ENCODE results near the gene ANKFY1. TPM values are rescaled to one million over a fixed set of nuclear protein-coding genes. Genes with fewer than 3 reads are reported as not detected.

Gene ANKFY1
- polyA plus RNA-seq, 3 donors: 13.5 to 46.1 (median 21.7) TPM

DNA sequence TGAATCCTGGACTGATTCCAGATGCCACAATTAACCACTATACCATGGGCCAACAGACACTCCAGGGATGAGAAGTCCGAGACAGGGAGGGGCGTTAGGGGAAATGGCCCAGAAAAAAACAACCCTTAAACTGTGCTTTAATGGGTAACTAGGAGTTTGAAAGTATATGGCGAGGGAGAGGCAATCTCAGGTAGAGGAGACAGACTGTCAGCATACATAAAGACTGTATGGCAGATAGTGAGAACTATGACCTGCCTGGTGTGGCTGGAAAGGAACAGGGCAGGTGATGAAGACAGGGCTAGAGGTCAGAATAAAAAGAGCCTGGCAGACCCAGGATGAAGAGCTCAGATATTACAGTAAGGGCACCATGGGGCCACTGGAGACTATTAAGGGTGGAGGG lies 129.1 kb downstream of the ANKFY1 start:
- Histone ChIP-seq H3K4me1 (ENCODE audit: control insufficient read depth in 1 of 2, insufficient read depth in 2 of 2, low read length in 2 of 2) (peaks cover 19 to 25% of the 10 kb centered on the region in 2 donors), H3K79me2 (ENCODE audit: insufficient read depth, low read length) (peaks cover 89% of the 10 kb centered on the region), H4K20me1 (ENCODE audit: insufficient read depth, low read length) (peaks cover 79% of the 10 kb centered on the region), H3K27me3 (ENCODE audit: control insufficient read depth in 2 of 2, insufficient read depth in 2 of 2, low read length in 2 of 2) (no peaks in the 10 kb centered on the region), H3K9ac (ENCODE audit: insufficient read depth, low read length, poor library complexity, severe bottlenecking) (no peak overlapping the region), H3K9me3 (replicated peaks in 1 of 2; ENCODE audit: control insufficient read depth in 1 of 2, insufficient read depth in 1 of 2, low read length in 2 of 2) (no peaks in the 10 kb centered on the region), H2AFZ (ENCODE audit: insufficient read depth, low read depth, low read length, poor library complexity, severe bottlenecking) (no peak overlapping the region), H3K27ac (ENCODE audit: low read depth in 1 of 2, low read length in 2 of 2) (peak overlapping the region in 1 of 2 donors; percentile 62), H3K36me3 (replicated peaks in 1 of 2; ENCODE audit: control insufficient read depth in 1 of 2, insufficient read depth in 2 of 2, low read length in 2 of 2) (peaks cover 15 to 43% of the 10 kb centered on the region in 2 donors), H3K4me3 (replicated peaks in 1 of 3; ENCODE audit: low read depth in 2 of 3, low read length in 3 of 3) (no peak overlapping the region), H3K4me2 (replicated peaks; ENCODE audit: extremely low read depth, low read length, poor library complexity, severe bottlenecking) (no peak overlapping the region)
- Mint-ChIP-seq H3K4me3 (no peak overlapping the region), H3K4me1 (peaks cover 44% of the 10 kb centered on the region), H3K9me3 (no peaks in the 10 kb centered on the region), H3K27me3 (ENCODE audit: low read depth in 3 of 3) (no peaks in the 10 kb centered on the region), H3K27ac (peak overlapping the region in 4 of 7 donors; percentile 0 to 71 (median 32)), H3K36me3 (peaks cover 12 to 37% of the 10 kb centered on the region in 2 donors)
- intact Hi-C loops (cut with micrococcal nuclease): no loop called here
- TF ChIP-seq, protein P1, sequence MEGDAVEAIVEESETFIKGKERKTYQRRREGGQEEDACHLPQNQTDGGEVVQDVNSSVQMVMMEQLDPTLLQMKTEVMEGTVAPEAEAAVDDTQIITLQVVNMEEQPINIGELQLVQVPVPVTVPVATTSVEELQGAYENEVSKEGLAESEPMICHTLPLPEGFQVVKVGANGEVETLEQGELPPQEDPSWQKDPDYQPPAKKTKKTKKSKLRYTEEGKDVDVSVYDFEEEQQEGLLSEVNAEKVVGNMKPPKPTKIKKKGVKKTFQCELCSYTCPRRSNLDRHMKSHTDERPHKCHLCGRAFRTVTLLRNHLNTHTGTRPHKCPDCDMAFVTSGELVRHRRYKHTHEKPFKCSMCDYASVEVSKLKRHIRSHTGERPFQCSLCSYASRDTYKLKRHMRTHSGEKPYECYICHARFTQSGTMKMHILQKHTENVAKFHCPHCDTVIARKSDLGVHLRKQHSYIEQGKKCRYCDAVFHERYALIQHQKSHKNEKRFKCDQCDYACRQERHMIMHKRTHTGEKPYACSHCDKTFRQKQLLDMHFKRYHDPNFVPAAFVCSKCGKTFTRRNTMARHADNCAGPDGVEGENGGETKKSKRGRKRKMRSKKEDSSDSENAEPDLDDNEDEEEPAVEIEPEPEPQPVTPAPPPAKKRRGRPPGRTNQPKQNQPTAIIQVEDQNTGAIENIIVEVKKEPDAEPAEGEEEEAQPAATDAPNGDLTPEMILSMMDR (IDR thresholded peaks at IDR 0.05): no peak
- 100% methylated on average over 1 of the region's 3 CpGs for WGBS (ENCODE audit: insufficient coverage)
- DNase-seq: no peak

DNA sequence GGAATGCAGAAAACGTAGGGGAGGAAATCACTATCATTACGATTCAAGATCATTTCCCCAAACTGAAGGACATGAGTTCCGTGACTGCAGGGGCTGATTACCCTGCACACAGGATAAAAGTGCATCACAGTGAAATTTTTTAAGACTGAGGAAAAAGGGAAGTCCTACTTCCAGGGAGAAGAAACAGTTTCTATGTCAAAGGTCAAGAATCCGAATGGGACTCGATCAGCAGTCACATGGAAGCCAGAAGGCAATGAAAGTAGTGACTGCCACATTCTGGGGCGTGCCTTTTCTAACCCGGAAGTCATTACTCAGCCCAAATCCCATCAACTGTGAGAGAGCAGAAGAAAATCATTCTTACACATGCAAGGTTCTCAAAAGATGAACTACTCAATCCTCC lies 133.1 kb downstream of the ANKFY1 start:
- DNase-seq: peak; percentile 90 to 97 (median 95)
- Histone ChIP-seq H3K9me3 (replicated peaks in 1 of 2; ENCODE audit: control insufficient read depth in 1 of 2, insufficient read depth in 1 of 2, low read length in 2 of 2) (no peaks in the 10 kb centered on the region), H3K4me1 (ENCODE audit: control insufficient read depth in 1 of 2, insufficient read depth in 2 of 2, low read length in 2 of 2) (peaks cover 38 to 45% of the 10 kb centered on the region in 2 donors), H3K27ac (ENCODE audit: low read depth in 1 of 2, low read length in 2 of 2) (peak overlapping the region; percentile 70 to 84), H2AFZ (ENCODE audit: insufficient read depth, low read depth, low read length, poor library complexity, severe bottlenecking) (no peak overlapping the region), H3K79me2 (ENCODE audit: insufficient read depth, low read length) (peaks cover 89% of the 10 kb centered on the region), H3K4me2 (replicated peaks; ENCODE audit: extremely low read depth, low read length, poor library complexity, severe bottlenecking) (peak overlapping the region; percentile 44), H4K20me1 (ENCODE audit: insufficient read depth, low read length) (peaks cover 73% of the 10 kb centered on the region), H3K9ac (ENCODE audit: insufficient read depth, low read length, poor library complexity, severe bottlenecking) (no peak overlapping the region), H3K4me3 (replicated peaks in 1 of 3; ENCODE audit: low read depth in 2 of 3, low read length in 3 of 3) (peak overlapping the region in 1 of 3 experiments; percentile 42), H3K36me3 (replicated peaks in 1 of 2; ENCODE audit: control insufficient read depth in 1 of 2, insufficient read depth in 2 of 2, low read length in 2 of 2) (peaks cover 2 to 8% of the 10 kb centered on the region in 2 donors), H3K27me3 (ENCODE audit: control insufficient read depth in 2 of 2, insufficient read depth in 2 of 2, low read length in 2 of 2) (no peaks in the 10 kb centered on the region)
- Mint-ChIP-seq H3K36me3 (peaks cover 4 to 36% of the 10 kb centered on the region in 2 donors), H3K27ac (peak overlapping the region; percentile 79 to 95 (median 88)), H3K4me3 (peak overlapping the region; percentile 55 to 67), H3K27me3 (ENCODE audit: low read depth in 3 of 3) (no peaks in the 10 kb centered on the region), H3K9me3 (no peaks in the 10 kb centered on the region), H3K4me1 (peaks cover 58% of the 10 kb centered on the region)
- intact Hi-C loops (cut with micrococcal nuclease): no loop called here
- TF ChIP-seq, protein P1 (IDR thresholded peaks at IDR 0.05): no peak
- 18% methylated on average over 4 of the region's 7 CpGs for WGBS (ENCODE audit: insufficient coverage)
